ENCODE results near the gene GLMN.

- TF ChIP-seq CTCF (IDR thresholded peaks at IDR 0.05) (no peak), POLR2A (IDR thresholded peaks at IDR 0.05) (no peak)
These were observed 27.9 kb upstream of the GLMN start for GRCh38 chr1:92326681-92327080.
